GM20431 (cell line): Measurements from ENCODE around the gene ASAP2.

ENCODE experiments used
- in situ Hi-C: fragments of 300-500 bp; cut with MseI, MboI; formaldehyde crosslinking; loops from one replicate; pipeline ENCODE4 v1.15.0; 2020; ENCODE audit warnings: low sequenced_read_pairs; ENCODE audit not compliant: unreplicated experiment

Gene ASAP2

GRCh38 chr2:9410108-9410507, 203.5 kb downstream of the ASAP2 start:
- in situ Hi-C loops, result no loop called here

GRCh38 chr2:9412781-9413180, 206.2 kb downstream of the ASAP2 start:
- in situ Hi-C loops, result no loop called here

- in situ Hi-C loops, result no loop called here
Observed at GRCh38 chr2:9415516-9416169, 209.0 kb downstream of the ASAP2 start.

GRCh38 chr2:9416267-9416961, 209.8 kb downstream of the ASAP2 start:
- in situ Hi-C loops, result no loop called here

DNA sequence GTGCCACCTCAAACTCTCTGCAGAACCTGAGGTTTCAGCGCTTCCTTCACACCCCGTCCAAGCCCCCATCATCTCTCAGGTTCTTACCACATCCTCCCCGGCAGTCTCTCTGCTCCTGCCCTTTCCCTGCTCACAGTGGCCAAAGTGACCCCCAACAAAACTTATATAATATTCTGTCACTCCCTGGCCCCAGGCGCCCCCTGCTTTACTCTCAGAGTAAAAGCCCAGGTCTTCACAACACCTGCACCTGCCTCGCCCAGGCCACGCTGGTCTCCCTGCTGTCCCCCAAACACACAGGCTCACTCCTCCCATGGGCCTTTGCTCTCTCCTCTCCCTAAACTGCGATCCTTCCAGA, 210.3 kb downstream of the ASAP2 start:
- in situ Hi-C loops, result no loop called here

GRCh38 chr2:9417725-9418124, 211.1 kb downstream of the ASAP2 start:
- in situ Hi-C loops, result no loop called here

DNA sequence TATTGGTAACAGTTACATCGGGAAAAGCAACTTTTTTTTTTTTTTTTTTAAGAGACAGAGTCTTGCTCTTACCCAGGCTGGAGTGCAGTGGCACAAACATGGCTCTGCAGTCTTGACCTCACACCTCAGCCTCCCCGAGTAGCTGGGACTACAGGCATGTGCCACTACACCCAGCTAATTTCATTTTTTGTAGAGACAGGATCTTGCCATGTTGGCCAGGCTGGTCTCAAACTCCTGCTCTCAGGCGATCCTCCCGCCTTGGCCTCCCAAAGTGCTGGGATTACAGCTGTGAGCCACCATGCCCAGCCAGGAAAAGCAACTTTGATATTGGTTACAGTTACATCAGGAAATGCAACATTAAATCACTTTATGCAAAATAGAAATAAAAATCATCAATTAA, 212.1 kb downstream of the ASAP2 start:
- in situ Hi-C loops, result no loop called here

DNA sequence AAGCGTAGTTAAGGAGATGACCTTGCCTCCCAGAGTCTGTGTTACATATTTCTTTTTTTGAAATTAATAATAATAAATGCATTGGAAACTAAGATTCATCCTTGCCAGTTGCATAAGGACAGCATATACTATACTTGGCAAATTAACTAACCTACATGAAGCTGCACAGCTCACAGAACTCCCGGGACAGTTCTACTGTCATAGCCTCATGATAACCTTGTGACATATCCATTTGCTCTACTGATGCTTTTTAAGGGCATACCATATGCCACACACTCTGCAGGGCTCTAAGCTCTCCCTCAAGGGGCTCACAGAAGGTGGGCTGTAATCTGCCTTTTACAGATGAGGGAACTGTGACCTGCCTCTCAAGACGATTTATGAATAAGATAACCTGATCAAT, 212.9 kb downstream of the ASAP2 start:
- in situ Hi-C loops, result no loop called here

- in situ Hi-C loops, result no loop called here
Observed at GRCh38 chr2:9420495-9420894, 213.9 kb downstream of the ASAP2 start.

DNA sequence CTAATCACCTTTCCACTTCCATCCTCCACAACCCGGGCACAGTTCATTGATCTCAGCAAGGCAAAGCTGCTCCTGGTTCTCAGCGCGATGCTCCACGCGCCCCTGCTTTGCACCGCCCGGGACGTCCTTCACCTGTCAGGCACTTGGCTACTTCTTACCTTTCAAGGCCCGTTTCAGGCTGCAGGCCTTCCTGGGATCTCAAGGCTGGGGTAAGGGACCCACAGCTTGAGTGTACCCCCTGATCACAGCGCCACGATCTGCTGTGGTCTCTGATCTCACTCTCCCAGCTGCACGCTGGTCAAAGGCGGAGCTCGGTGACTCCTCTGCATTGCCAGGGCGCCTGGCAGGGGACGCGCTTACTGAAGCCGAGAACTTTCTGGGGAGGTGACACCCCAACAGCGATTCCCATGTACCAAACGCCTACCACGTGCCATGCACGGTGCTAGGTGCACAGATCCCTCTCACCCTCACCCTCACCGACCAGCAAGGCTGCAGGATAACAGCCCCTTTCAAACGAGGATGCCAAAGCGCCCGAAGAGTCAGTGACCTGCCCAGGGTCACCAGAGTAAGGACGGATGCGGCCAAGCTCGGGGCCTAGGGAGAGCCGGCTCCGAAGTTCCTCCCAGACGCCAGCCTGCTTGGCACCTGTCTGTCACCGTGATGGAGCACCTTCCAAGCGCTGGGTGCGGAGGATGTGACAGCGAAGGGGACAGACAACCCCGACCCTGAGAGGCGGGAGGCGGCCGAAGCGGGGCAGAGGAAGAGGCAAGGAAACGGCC, 215.9 kb downstream of the ASAP2 start:
- in situ Hi-C loops, result no loop called here

GRCh38 chr2:9423100-9423921, 216.7 kb downstream of the ASAP2 start, which contains the start of the genes CPSF3 and ITGB1BP1:
Gene CPSF3, plus strand, starts transcription at chr2:9423654. Its CDS starts 120 bp downstream, at chr2:9423774.
Gene ITGB1BP1, minus strand, starts transcription at chr2:9423528. Its CDS starts 4,831 bp downstream, at chr2:9418697.
- in situ Hi-C loops, result no loop called here

DNA sequence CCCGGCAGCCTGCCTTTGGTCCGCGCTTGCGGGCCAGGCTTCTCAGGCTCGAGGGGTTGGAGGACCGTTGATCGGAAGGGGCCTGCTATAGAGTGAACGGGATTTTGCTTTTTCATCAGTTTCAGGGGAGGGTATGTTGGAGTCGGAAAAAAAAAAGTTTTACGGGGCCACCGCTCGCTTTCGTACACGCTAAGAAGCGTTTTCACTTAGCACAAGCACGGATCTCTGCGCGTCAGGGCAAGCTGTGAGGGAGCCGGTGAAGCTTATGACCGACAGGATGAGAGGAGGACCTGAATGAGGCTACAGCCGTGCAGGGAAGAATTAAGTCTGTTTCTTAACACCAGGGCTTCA, 217.3 kb downstream of the ASAP2 start:
- in situ Hi-C loops, result no loop called here

GRCh38 chr2:9424447-9425164, 218.0 kb downstream of the ASAP2 start:
- in situ Hi-C loops, result no loop called here

DNA sequence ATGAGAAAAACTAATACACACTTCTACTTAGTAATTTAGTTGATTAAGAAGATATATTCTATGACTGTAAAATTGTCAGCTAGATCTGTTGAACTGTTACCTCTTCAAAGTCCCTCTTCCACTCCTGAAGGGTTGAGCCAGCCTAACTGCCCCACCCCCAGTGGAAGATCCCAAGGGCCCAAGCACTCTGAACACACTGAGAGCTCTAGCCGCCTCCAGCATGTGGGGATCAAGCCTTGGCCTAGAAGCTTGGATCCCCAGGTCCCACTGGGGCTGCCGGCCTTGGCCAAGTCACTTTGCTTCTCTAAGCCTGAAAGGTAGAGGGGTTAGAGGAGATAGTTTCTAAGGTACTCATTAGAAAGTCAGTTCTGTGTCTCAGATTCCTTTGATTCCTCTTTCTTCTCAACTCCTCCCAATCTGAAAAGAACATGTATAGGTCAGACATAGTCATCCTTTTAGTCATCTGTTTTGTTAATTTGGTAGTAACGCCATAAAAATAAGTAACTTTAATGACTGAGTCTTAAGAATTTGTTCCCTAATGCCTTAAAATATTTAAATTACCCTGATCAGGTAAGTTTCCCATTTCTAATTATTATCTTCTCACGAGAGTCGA, 222.5 kb downstream of the ASAP2 start:
- in situ Hi-C loops, result no loop called here

DNA sequence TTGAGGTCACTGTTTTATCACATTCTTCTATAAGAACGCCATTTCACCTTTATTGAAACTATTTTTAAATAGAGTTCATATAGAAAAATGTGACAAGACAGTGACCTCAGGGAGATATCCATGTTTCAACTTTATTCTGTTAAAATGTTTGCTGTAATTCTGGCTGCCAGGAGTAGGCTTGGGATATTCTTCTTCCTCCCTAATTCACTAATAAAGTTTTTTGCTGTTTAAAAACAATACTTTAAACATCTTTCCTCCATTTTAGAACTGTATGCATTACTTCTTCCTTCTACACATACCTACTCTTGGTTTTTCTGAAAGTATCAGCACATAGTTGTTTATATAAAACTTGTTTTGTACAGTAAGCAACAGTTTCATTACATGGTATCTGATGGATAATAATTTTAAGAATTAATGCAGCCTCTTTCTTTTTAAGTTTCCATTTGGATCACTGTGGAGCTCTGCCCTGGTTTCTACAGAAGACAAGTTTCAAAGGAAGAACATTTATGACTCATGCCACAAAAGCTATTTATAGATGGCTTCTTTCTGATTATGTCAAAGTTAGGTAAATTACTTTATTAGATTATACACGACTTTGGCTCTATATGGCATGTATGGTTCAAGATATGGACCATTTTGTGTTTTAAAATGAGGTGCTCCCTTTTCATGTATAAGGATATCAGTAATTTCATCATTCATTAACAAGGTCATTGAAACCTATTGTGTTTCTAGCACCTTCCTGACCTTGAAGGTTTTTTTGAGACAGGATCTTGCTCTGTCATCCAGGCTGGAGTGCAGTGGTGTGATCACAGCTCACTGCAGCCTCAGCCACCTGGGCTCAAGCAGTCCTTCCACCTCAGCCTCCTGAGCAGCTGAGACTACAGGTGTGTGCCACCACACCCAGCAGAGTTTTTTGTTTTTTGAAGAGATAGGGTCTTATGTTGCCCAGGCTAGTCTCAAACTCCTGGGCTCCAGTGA, 224.0 kb downstream of the ASAP2 start:
- in situ Hi-C loops, result no loop called here

DNA sequence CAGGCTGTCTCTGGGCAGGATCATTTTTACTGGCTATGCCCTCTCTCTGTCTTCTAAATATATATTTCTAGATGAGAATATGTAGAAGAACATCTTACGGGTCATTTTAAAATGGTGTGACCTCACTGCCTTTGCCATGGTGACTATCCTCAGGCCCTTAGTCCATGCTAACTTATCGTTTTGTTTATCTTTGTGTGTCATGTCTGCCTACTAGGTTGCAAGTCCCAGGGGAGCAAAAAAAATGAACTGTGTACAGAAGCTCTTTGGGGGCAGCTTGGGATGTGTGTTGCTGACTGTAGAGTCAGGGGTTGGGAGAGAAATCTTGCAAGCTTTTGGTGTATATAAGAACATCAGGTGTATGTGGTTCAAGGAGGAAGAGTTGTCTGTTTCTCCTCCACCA, 227.9 kb downstream of the ASAP2 start:
- in situ Hi-C loops, result no loop called here

GRCh38 chr2:9439536-9439935, 232.9 kb downstream of the ASAP2 start:
- in situ Hi-C loops, result no loop called here

DNA sequence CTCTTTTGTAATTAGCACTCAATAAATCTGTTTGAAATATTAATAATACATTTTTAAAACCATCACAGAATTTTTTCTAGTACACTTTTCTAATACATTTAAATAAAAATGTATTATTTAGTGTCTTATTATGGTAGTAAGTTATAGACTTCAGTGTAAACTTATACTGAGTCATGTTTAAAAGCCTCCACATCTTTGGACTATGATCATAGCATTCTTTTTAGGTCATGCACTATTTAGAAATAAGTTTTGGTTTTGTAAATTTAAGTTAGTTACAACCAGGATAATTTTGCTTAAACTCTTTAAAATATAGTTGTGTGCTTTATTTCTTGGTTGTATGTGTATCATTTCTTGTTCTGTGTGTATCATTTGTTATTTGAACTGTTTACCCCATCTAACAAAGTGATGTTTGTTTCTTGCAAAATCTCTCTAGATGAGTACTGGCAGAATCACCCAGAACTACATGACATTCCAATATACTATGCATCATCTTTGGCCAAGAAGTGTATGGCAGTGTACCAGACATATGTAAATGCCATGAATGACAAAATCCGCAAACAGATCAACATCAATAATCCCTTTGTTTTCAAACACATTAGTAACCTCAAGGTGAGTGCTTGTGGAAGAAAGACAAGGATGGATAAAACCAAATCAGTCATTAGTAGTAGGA, 233.6 kb downstream of the ASAP2 start:
- in situ Hi-C loops, result no loop called here
